HT-29 (cell line): Measurements from ENCODE around the gene TNFAIP2. TPM values are rescaled to one million over a fixed set of nuclear protein-coding genes. Genes with fewer than 3 reads are reported as not detected.

ENCODE experiments used
- DNase-seq: peaks from one replicate; pipeline ENCODE4 v3.0.0-alpha.2; 2015; ENCODE audit warnings: low spot score
- total RNA-seq: library from RNA; depleted of rRNA; stranded (reverse); fragments of >200 nt; shearing (Covaris generic); gene quantifications from 2 replicates; pipeline ENCODE4 v1.2.3, GENCODE V29; 2014; rRNA removed

The TNFAIP2 gene
- total RNA-seq: 145 and 168 TPM in 2 replicates

DNA sequence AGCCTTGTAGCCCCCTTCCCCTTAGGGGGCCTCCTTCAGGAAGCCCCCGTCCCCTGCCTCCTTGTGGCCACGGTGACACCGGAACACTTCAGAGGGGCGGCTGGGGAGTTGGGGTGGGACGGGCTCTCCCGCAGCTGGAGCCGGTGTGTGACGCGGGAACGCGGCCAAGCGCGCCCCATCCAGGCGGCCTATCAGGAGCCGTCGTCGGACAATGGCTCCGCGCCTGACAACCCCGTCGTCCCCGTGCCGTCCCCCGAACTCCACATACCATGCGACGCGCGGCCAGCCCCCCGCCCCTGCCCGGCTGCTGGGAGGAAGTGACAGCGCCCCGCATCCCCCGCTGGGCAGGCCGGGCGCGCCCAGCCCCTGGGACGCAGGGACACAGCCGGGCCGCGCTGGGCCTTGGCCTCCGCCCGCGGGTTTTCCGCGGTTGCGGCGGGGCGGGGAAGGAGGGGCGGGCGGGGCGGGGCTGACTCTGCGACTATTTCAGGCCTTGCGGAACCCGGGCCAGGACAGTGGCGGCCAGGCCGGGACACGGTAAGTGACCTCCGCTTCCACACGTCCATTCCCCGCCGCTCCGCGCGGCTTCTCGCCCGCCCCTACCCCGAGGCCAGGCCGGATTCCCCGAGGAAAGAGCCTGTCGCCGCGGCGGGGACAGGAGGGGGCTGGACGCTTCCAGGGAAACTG is at the start of gene TNFAIP2:
TNFAIP2 (plus strand) TSS at position 515 of the 687 bp plus-strand sequence. CDS start 2,997 bp downstream, outside the sequence.
- DNase-seq: no peak

GRCh38 chr14:103073876-103074728 is 49.2 kb upstream of the TNFAIP2 start:
- DNase-seq: peak; percentile 49

GRCh38 chr14:103074729-103075367 is 48.4 kb upstream of the TNFAIP2 start:
- DNase-seq: peak; percentile 75

GRCh38 chr14:103078420-103078749 is 44.9 kb upstream of the TNFAIP2 start:
- peak; percentile 88 for DNase-seq

- DNase-seq: no peak
Measured at GRCh38 chr14:103078860-103079587, 44.2 kb upstream of the TNFAIP2 start.

DNA sequence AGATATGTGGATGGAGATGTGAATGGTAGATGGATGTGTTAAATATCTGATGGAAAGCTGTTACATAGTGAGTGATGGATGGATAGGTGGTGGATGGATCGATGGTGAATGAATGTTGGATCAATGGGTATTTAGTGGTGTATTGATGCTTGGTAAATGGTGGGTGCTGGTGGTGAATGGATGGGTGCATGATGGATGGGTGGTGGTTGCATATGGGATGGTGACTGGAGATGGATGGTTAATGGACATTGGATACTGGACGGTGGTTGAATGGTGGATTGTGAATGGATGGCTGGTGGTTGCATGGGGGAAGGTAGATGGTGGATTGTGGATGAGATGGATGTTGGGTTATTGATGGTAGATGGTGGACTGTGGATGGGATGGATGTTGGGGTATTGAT is 41.3 kb upstream of the TNFAIP2 start:
- DNase-seq: no peak

GRCh38 chr14:103084021-103084919 is 39.0 kb upstream of the TNFAIP2 start, which contains the start of gene LBHD2:
LBHD2 (plus strand) TSS chr14:103084210; CDS start chr14:103086013, 1,803 bp downstream.
- DNase-seq: no peak

DNA sequence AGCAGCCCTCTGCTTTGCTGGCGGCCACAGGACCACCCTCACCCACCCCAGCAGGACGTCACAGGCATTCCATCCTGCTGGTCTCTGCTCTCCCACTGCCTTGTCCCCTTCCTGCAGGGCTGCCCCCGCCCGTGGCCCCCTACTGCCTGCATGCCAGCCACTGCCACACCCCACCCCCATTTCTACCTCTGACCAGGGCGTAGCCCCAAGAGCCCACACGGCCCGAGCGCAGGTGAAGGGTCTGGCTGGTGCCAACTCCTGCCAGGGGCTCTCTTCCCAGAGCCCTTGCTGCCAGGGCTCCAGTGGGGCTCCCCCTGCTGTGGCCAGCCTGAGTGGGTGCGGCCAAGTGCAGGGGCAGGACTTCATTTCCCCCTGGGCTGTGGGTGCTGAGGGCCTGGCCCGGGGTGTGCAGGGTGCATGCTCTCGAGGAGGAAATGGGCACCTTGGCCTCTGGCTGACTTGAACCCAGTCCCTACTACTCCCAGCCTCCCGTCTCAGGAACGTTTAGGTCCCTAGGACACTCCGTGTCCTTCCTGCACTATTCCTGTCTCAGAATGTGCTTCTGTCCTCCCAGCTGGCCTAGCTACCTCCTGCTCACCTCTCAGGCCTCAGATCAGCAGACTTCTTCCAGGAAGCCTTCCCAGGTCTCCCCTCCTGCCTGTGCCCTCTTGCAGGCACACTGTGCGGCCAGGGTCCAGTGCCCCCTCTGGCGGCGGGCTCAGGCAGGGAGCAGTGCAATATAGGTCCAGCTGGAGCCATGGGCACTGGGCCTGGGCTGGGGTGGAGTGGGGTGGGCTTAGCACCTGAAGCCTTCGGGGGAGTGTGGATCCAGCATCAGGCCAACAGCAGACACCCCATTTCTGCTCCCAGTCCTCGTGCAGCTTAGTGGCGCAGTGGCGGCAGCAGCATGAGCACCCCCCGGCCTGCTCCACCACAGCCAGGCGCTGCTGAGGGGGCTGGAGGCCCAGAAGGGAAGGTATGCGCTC is 37.9 kb upstream of the TNFAIP2 start:
- DNase-seq: peak; percentile 20

DNA sequence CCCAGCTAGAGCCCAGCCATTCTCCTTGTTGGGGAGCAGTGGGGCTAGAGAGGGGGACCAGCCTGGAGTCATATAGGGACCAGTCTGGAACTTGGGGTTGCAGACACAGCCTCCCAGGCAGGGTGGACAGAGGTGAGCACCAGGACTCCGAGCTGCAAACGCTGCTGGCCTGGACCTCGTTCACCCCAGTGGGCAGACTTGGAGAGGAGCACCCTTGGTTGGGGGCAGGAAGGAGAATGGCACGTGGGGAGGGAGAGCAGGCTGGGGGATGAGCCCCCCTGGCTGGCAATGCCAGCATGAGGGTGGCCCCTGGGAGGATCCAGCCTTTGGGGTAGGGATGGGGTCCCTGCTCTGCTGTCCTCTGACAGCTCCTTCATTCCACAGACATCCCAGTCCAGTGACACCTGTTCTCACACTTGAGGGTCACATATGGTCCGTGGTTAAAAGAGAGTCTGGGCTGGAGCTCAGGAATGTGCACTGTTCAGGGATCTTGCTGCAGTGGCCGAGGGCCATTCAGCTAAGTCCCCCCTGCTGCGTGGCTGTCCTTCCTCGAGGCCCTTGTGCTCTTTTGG is 36.4 kb upstream of the TNFAIP2 start:
- DNase-seq: no peak

DNA sequence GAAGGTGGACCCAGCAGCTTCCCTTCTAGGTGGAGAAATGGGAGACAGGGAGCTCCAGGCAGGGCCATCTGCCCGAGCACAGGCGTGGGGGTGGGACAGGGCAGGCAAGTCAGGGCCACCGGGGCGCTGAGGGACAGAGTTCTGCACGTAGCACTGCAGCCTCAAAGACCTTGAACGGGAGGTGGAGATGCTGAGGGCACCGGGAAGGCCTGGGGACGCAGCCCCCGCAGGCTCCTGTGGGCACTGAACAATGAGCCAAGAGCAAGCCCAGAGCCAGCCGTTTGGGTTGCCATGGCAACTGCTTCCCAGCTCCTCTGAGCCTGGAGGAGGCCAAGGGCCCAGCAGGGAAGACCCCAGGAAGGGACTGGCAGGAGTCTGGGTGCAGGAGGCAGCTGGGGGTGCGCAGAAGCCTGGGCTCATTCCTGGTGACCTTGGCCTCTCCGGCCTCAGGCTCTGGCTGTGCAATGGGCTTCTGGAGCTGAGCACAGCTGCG is 35.9 kb upstream of the TNFAIP2 start:
- no peak for DNase-seq

DNA sequence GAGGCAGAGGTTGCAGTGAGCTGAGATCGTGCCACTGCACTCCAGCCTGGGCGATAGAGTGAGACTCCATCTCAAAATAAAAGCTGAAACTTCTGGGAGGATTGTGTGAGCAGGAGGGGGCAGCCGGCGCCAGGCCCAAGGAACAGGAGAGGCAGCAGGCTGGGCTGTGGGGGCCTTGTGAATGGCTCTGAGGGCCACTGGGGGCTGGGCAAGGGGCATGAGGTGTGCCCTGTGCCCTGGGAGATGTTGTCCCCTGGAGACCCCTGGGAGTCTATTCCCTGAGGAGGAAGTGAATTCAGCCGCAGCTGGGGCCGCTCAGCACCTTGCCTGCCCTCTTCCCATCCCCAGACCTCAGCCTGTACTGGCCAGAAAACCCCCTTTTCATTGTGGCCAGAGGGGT is 34.3 kb upstream of the TNFAIP2 start:
- no peak for DNase-seq

GRCh38 chr14:103089386-103090335 is 33.6 kb upstream of the TNFAIP2 start:
- DNase-seq: peak; percentile 1

- DNase-seq: peak; percentile 0
Measured at GRCh38 chr14:103090481-103091020, 32.7 kb upstream of the TNFAIP2 start.

GRCh38 chr14:103091041-103091882 is 32.0 kb upstream of the TNFAIP2 start:
- peak; percentile 45 for DNase-seq

DNA sequence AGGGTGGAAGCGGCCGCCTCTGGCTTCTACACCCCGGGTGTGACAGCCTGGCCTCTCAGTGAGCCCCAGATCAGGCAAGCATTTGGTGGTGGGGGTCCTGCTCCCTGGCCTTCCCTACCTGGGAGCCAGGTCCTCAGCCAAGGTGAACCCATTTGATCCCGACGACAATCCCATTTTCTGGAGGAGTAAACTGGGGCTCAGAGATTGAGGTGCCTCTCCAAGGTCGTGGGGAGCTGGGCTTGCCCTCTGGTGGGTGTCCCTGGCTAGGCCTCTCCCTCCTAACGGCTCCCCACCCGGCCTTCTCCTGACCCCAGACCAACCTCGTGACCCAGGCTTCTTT is 31.4 kb upstream of the TNFAIP2 start:
- DNase-seq: no peak

GRCh38 chr14:103093856-103094405 is 29.3 kb upstream of the TNFAIP2 start:
- DNase-seq: no peak
